ENCODE data around the gene TAF11L12.
"Not testable (repeated sequence)": the region's sequence is repeated elsewhere in the genome, so short reads cannot be mapped to it uniquely, and the experiment has no call there.

Gene TAF11L12

GRCh38 chr5:17610092-17610491 lies at the start of gene TAF11L12:
TSS of gene TAF11L12 (plus strand) at chr5:17610392.
- DNase-seq, result not testable (repeated sequence)

- not testable (repeated sequence) for DNase-seq
Observed at GRCh38 chr5:17585658-17586057, 24.5 kb upstream of the TAF11L12 start, which contains the start of gene TAF11L7. TSS of gene TAF11L7 (minus strand) at chr5:17585758.

- not testable (repeated sequence) for DNase-seq
Observed at GRCh38 chr5:17590860-17591259, 19.3 kb upstream of the TAF11L12 start, which contains the start of gene TAF11L8. TSS of gene TAF11L8 (minus strand) at chr5:17590960.

GRCh38 chr5:17594255-17594654 lies 15.9 kb upstream of the TAF11L12 start, which contains the start of gene TAF11L9:
TSS of gene TAF11L9 (minus strand) at chr5:17594394.
- not testable (repeated sequence) for DNase-seq

GRCh38 chr5:17597728-17598127 lies 12.5 kb upstream of the TAF11L12 start, which contains the start of gene TAF11L10:
TSS of gene TAF11L10 (minus strand) at chr5:17597828.
- DNase-seq, result not testable (repeated sequence)

GRCh38 chr5:17603880-17604279 lies 6.3 kb upstream of the TAF11L12 start, which contains the start of gene TAF11L11:
TSS of gene TAF11L11 (plus strand) at chr5:17604183.
- DNase-seq, result not testable (repeated sequence)

- DNase-seq, result no peak
Observed at GRCh38 chr5:17604951-17605350, 5.2 kb upstream of the TAF11L12 start.

GRCh38 chr5:17607461-17607860 lies 2.7 kb upstream of the TAF11L12 start:
- DNase-seq, result not testable (repeated sequence)

GRCh38 chr5:17614872-17615605 lies 4.8 kb downstream of the TAF11L12 start:
- DNase-seq, result no peak

- no peak for DNase-seq
Observed at GRCh38 chr5:17619354-17619753, 9.2 kb downstream of the TAF11L12 start.

GRCh38 chr5:17620627-17621026 lies 10.4 kb downstream of the TAF11L12 start:
- no peak for DNase-seq

GRCh38 chr5:17625686-17626085 lies 15.5 kb downstream of the TAF11L12 start:
- no peak for DNase-seq

- DNase-seq, result not testable (repeated sequence)
Observed at GRCh38 chr5:17631788-17632187, 21.6 kb downstream of the TAF11L12 start, which contains the start of gene TAF11L13. TSS of gene TAF11L13 (plus strand) at chr5:17632088.

GRCh38 chr5:17634160-17634559 lies 24.0 kb downstream of the TAF11L12 start, which contains the start of gene TAF11L14:
TSS of gene TAF11L14 (plus strand) at chr5:17634460.
- no peak for DNase-seq

- not testable (repeated sequence) for DNase-seq
Observed at GRCh38 chr5:17649232-17649631, 39.0 kb downstream of the TAF11L12 start.

- not testable (repeated sequence) for DNase-seq
Observed at GRCh38 chr5:17655201-17655759, 45.1 kb downstream of the TAF11L12 start.

- no peak for DNase-seq
Observed at GRCh38 chr5:17655921-17656320, 45.7 kb downstream of the TAF11L12 start.

Measured in stimulated activated CD4-positive, alpha-beta T cell treated with anti-CD3 and anti-CD28 coated beads, Interleukin-4, amount 100 ng/mL, for 24 hours (primary cell).